DLD1 (cell line): ENCODE data around the gene PCBP3.

Source experiments
- in situ Hi-C: cut with HindIII; loops from 2 replicates; pipeline ENCODE4 v1.10.0; 2017; ENCODE audit warnings: low sequenced_read_pairs

PCBP3 gene

GRCh38 chr21:45918835-45919447 is 275.4 kb downstream of the PCBP3 start:
- in situ Hi-C loops: no loop called here

DNA sequence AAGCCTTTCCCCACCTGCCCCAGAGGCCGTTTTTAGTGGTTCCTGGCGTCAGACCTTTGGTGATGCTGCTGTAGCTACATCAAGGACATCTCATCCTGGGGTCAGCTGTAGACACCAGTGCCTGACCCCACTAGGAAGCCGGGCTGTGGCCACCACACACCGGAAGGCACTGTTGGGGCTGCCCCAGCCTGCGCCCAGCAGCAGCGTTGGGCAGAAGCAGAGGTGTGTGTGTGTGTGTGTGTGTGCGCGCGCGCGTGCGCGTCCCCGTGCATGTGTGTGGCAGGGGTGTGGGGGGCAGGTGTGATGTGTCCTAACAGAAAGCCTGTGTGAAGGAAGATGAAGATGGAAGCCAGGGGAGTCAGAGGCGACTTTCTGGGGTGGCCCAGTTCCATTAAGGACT is 276.1 kb downstream of the PCBP3 start:
- in situ Hi-C loops: no loop called here

DNA sequence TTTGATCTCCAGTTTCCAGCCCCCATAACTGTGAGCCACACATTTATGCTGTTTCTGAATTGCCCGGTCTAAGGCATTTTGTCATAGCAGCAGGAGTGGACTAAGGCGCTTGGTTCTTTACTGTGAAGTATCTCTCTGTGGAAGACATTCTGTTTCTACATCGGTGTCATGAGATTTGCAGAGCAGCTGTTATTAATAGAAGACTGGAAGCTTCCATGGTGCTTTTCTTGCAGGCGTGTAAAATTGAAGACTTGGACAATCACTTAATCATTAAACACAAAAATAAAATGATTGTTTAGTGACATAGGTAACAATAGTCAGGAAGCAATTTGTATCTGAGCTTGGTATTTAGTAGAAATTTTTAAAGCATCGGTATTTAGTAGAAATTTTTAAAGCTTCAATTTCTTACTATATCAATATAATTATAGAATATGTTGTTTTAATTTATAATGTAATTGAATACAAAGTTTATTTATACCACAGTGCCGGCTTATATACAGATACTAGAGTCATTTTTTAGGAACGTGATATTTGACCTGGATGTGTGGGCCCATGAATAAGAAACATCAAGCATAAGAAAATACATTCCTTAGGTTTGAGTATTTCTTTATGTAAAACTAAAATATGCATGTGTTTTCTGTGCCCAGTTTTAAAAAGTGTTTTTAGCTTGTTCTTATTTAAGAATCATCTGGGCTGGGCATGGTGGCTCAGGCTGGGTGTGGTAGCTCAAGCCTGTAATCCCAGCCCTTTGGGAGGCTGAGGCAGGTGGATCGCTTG is 277.5 kb downstream of the PCBP3 start:
- in situ Hi-C loops: no loop called here

DNA sequence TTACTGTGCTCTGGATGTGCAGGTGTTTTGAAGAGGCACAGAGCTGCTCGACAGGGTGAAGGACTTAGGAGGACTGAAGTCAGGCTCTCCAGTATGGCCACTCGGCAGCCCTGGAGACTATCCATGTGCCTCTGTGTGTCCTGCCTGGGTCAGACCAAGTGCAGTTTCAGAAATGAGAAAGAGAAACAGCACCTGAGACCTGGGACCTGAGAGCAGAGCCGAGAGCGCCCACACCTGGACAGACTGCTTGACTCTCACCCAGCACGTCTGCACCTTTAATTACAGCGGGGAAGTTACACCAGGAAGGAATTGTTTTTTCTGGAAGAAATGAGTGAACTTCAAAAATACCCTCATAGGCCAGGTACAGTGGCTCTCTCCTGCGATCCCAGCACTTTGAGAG is 278.4 kb downstream of the PCBP3 start:
- in situ Hi-C loops: no loop called here

DNA sequence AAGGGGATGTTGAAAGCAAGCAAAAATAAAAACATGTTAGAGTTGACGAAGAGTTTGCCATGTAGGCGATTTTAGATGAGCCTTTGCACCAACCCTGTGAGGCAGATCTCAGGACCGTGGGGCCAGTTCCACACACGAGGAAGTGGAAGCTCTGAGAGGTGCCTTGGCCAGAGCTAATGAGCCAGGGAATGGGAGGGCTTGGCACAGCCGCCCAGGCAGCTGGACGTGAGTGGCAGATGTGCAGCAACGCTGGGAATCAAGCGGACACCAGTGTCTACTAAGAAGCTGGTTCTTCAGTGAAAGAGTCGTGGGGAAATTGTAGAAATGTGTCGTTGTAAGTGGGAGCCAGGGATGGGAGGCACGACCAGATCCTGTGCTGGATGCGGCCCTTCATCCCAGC is 279.1 kb downstream of the PCBP3 start:
- in situ Hi-C loops: no loop called here

DNA sequence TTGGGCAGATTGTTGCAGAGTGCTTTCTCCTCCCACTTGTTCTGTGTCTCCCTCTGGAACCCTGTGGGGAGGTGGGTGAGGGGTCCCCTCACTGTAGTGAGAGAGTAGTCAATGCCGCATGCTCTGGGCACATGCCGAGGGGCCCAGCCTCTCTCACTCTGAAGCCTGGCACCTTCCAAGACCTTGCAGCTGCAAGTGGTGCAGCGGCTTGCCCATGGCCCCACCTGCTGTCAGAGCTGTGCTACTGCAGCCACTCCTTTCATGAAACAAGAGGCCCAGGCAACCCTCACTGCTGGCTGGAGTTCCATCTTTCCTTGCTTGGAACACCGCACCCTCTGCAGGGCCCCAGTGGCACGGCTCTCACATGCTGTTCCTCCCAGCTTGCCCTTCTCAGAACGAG is 279.6 kb downstream of the PCBP3 start:
- in situ Hi-C loops: no loop called here

- in situ Hi-C loops: no loop called here
Observed at GRCh38 chr21:45926281-45926680, 282.8 kb downstream of the PCBP3 start.

- in situ Hi-C loops: no loop called here
Observed at GRCh38 chr21:45927032-45927431, 283.5 kb downstream of the PCBP3 start.

GRCh38 chr21:45927851-45928850 is 284.6 kb downstream of the PCBP3 start:
- in situ Hi-C loops: no loop called here

GRCh38 chr21:45929449-45929848 is 285.9 kb downstream of the PCBP3 start:
- in situ Hi-C loops: no loop called here

DNA sequence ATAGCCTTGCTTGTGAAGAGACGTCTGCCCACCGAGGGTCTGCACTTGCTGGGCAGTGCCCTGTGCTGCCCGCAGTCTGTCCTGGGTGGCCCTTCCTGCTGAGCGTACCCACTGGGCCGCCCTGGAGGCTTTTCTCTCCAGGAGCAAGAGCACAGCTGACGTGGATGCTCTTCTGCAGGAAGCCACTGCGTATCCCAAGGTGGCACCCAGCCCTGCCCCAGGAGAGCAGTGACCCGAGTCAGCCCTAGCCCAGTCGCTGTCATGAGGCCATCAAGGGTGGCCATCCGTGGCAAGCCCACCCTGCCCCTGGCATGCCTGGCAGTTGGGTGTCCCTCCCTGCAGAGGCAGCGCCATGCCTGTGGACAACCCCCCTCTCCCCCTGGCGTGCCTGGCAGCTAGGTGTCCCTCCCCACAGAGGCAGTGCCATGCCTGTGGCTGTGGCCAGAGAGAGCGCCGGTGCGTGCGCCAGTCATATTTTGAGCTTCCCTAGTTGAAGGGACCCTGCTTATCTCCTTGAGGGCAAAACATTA is 286.8 kb downstream of the PCBP3 start:
- in situ Hi-C loops: no loop called here

GRCh38 chr21:45930792-45931191 is 287.3 kb downstream of the PCBP3 start:
- in situ Hi-C loops: no loop called here

DNA sequence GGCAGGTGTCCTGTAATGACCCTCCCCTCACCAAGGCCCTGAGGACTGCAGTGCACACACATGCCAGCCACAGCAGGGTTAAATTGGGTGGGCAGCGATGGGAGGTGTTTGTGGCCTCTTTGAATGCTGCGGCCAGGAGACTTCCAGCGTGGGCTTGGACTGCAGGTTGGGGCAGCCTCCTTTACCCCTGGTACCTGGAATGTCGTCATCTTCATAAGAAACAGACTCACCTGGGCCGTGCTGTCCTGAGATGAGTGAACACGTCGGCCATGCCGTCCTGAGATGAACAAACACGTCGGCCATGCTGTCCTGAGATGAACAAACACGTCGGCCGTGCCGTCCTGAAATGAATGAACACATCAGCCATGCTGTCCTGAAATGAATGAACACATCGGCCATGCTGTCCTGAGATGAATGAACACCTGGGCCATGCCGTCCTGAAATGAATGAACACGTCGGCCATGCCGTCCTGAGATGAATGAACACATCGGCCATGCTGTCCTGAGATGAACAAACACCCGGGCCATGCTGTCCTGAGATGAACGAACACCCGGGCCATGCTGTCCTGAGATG is 288.0 kb downstream of the PCBP3 start:
- in situ Hi-C loops: no loop called here

DNA sequence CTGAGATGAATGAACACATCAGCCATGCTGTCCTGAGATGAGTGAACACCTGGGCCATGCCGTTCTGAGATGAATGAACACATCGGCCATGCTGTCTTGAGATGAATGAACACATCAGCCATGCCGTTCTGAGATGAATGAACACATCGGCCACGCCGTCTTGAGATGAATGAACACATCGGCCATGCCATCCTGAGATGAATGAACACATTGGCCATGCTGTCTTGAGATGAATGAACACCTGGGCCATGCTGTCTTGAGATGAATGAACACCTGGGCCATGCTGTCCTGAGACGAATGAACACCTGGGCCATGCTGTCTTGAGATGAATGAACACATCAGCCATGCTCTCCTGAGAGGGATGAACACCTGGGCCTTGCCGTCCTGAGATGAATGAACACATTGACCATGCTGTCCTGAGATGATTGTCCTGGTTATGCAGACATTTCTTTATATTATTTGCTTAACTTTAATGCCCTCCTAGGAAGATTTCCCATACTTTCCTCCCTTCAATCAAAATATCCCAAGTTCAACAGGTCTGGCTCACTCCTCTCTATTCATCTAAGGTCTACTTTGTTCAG is 289.5 kb downstream of the PCBP3 start:
- in situ Hi-C loops: no loop called here

GRCh38 chr21:45934085-45934484 is 290.6 kb downstream of the PCBP3 start:
- in situ Hi-C loops: no loop called here

GRCh38 chr21:45934554-45934953 is 291.0 kb downstream of the PCBP3 start:
- in situ Hi-C loops: no loop called here

- in situ Hi-C loops: no loop called here
Observed at GRCh38 chr21:45935628-45936027, 292.1 kb downstream of the PCBP3 start.

DNA sequence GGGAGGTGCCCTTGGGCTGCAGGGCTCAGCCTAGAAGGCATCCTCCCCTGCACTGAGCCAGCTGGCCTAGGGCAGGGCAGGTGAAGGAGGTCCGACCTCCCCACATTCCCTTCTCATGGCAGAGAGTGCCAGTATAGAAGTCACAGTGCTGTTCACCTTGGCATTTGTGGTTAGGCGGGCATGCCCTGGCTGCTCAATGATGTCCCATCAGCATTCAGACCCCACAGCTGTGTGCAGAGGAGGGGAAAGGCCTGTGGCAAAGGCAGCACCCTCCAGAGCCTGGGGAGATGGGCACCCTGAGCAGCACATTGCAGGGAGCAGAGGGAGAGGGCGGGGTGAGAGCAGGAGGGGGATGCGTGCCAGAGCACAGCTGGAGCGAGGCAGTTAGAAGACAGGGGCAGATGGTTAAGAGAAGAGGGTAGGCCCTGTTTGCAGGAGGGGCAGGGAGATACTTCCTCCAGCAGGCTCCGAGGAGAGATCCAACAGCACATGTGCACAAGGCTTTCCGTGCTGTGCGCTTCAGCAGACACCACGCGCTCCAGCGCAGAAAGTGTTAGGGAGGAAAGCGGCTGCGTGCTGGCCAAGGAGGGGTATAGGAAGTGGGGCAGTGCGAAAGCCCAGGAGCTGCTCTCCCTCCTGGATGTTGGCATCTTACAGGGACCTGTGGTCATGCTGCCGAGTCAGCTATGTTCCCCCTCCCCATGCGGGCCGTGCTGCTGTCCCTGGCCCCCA is 294.4 kb downstream of the PCBP3 start:
- in situ Hi-C loops: no loop called here

DNA sequence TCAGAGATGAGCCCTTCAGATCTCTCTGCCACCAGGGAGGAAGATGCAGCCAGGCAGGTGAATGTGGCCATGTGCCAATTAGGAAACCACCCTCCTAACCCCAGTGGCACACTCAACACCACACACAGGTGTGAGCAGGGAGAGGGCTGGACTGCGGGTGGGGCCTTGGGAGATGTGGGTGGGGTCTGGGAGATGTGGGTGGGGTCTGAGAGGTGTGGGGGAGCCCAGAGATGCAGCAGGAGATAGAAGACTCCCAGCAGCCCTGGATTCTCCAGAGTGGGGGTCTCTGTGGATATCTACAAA is 294.9 kb downstream of the PCBP3 start:
- in situ Hi-C loops: no loop called here
